H1 (cell line): ENCODE measurements around the gene PI4KB. TPM values are rescaled to one million over a fixed set of nuclear protein-coding genes. Genes with fewer than 3 reads are reported as not detected.
A peak's percentile ranks its signal among the peaks of the same experiment; 100 is the strongest.

Experiments used
- CTCF ChIA-PET: fragments of 300-600 bp; sonication (Branson Sonifier 250); formaldehyde crosslinking; loops from one replicate; lab custom pipeline; 2021; ENCODE audit not compliant: partially characterized antibody; lab: Charles Lee
- POLR2A ChIA-PET: fragments of 300-600 bp; sonication (Branson Sonifier 250); formaldehyde crosslinking; loops from one replicate; lab custom pipeline; 2021; ENCODE audit warnings: inconsistent platforms; ENCODE audit not compliant: partially characterized antibody; lab: Charles Lee
- DNase-seq, 2 experiments: peaks; one replicate each; pipeline versions ENCODE4 v3.0.0 to v3.0.0-alpha.2; 2010 to 2022; ENCODE audit warnings: low spot score in 2 of 2, low read depth in 1 of 2, mixed read lengths in 1 of 2
- FAIRE-seq: peaks from 2 replicates; lab custom pipeline; 2011; peaks lifted over from hg19 to GRCh38; lab: Jason Lieb, UNC
- H2AFZ ChIP-seq: 2 replicates; pipeline ENCODE4 v1.8.1; 2012; ENCODE audit warnings: low read length, inconsistent platforms
- H2AK5ac ChIP-seq: 2 replicates; pipeline ENCODE4 v1.6.1; 2013; ENCODE audit warnings: low read depth, low read length
- H2BK120ac ChIP-seq: replicated peaks from 2 replicates; pipeline ENCODE3; 2013; ENCODE audit warnings: low read depth, low read length, inconsistent platforms
- H2BK12ac ChIP-seq: 2 replicates; pipeline ENCODE4 v1.6.1; 2013; ENCODE audit warnings: low read depth, low read length
- H2BK15ac ChIP-seq: 2 replicates; pipeline ENCODE4 v1.6.1; 2013; ENCODE audit warnings: low read length
- H2BK20ac ChIP-seq: 2 replicates; pipeline ENCODE4 v1.6.1; 2013; ENCODE audit warnings: low read length
- H2BK5ac ChIP-seq: 2 replicates; pipeline ENCODE4 v1.6.1; 2013; ENCODE audit warnings: low read depth, low read length
- H3K14ac ChIP-seq: 2 replicates; pipeline ENCODE4 v1.6.1; 2013; ENCODE audit warnings: inconsistent platforms; ENCODE audit not compliant: insufficient read length
- H3K18ac ChIP-seq: 2 replicates; pipeline ENCODE4 v1.6.1; 2013; ENCODE audit warnings: low read length; ENCODE audit errors: extremely low read depth
- H3K23ac ChIP-seq: 2 replicates; pipeline ENCODE4 v1.6.1; 2013; ENCODE audit warnings: inconsistent platforms; ENCODE audit not compliant: insufficient read length
- H3K23me2 ChIP-seq: 2 replicates; pipeline ENCODE4 v1.6.1; 2013; ENCODE audit warnings: low read depth, low read length
- H3K27ac ChIP-seq: 2 replicates; pipeline ENCODE4 v1.6.1; 2011; ENCODE audit warnings: low read depth, low read length, inconsistent platforms
- H3K27me3 ChIP-seq, 4 experiments: replicated peaks in 1 of 4; 1 replicate in 1 of 4; 2 replicates in 3 of 4; pipeline versions ENCODE4 v1.6.1 to v1.8.1; 2011 to 2013; ENCODE audit warnings: low read length in 3 of 4, mild to moderate bottlenecking in 3 of 4, inconsistent platforms in 2 of 4, mixed read lengths in 2 of 4, moderate library complexity in 1 of 4; ENCODE audit not compliant: control insufficient read depth in 3 of 4, insufficient read depth in 3 of 4; ENCODE audit errors: extremely low read depth in 1 of 4
- H3K36me3 ChIP-seq, 4 experiments: 2 replicates each; pipeline versions ENCODE4 v1.6.1 to v1.8.1; 2011 to 2013; ENCODE audit warnings: mild to moderate bottlenecking in 4 of 4, low read length in 3 of 4, moderate library complexity in 2 of 4, control low read depth in 1 of 4, inconsistent platforms in 1 of 4; ENCODE audit not compliant: insufficient read depth in 4 of 4, control insufficient read depth in 2 of 4
- H3K4ac ChIP-seq: replicated peaks from 2 replicates; pipeline ENCODE3; 2013; ENCODE audit warnings: low read length, low read depth, mixed read lengths, inconsistent platforms; ENCODE audit not compliant: insufficient read length
- H3K4me1 ChIP-seq, 4 experiments: replicated peaks in 1 of 4; 1 replicate in 1 of 4; 2 replicates in 3 of 4; pipeline versions ENCODE4 v1.6.1 to v1.8.1; 2011 to 2013; ENCODE audit warnings: low read length in 3 of 4, inconsistent platforms in 2 of 4, mixed read lengths in 1 of 4; ENCODE audit not compliant: insufficient read depth in 4 of 4, control insufficient read depth in 3 of 4
- H3K4me2 ChIP-seq, 2 experiments: 2 replicates each; pipeline versions ENCODE4 v1.6.1 to v1.8.1; 2011 to 2013; ENCODE audit warnings: low read depth in 2 of 2, low read length in 2 of 2, control low read depth in 1 of 2, inconsistent platforms in 1 of 2, mild to moderate bottlenecking in 1 of 2; ENCODE audit not compliant: insufficient read depth in 1 of 2
- H3K4me3 ChIP-seq, 4 experiments: fragments of 200-600, 300-600 bp in 1 of 4; sonication (generic), shearing (Covaris generic), sonication (Bioruptor Twin) in 1 of 4; 2 replicates each; pipeline versions ENCODE4 v1.5.1 to v1.8.1; 2011 to 2016; ENCODE audit warnings: low read length in 4 of 4, low read depth in 3 of 4, control low read depth in 2 of 4, inconsistent platforms in 2 of 4, mild to moderate bottlenecking in 2 of 4, mixed read lengths in 1 of 4, moderate library complexity in 1 of 4; ENCODE audit not compliant: insufficient read depth in 2 of 4; ENCODE audit errors: extremely low read depth in 1 of 4
- H3K56ac ChIP-seq: replicated peaks from 2 replicates; pipeline ENCODE3; 2013; ENCODE audit warnings: low read depth, mild to moderate bottlenecking, mixed read lengths, low read length, inconsistent platforms; ENCODE audit not compliant: insufficient read length
- H3K79me1 ChIP-seq: 2 replicates; pipeline ENCODE4 v1.6.1; 2013; ENCODE audit warnings: low read depth, low read length, control low read depth
- H3K79me2 ChIP-seq, 2 experiments: 2 replicates each; pipeline versions ENCODE4 v1.6.1 to v1.8.1; 2012 to 2013; ENCODE audit warnings: low read length in 2 of 2, mild to moderate bottlenecking in 2 of 2, inconsistent platforms in 1 of 2; ENCODE audit not compliant: insufficient read depth in 2 of 2, control insufficient read depth in 1 of 2
- H3K9ac ChIP-seq, 4 experiments: replicated peaks in 1 of 4; 1 replicate in 1 of 4; 2 replicates in 3 of 4; pipeline versions ENCODE4 v1.6.1 to v1.8.1; 2011 to 2013; ENCODE audit warnings: low read depth in 3 of 4, low read length in 3 of 4, control low read depth in 2 of 4, mild to moderate bottlenecking in 2 of 4, moderate library complexity in 2 of 4, inconsistent platforms in 1 of 4; ENCODE audit errors: extremely low read depth in 1 of 4
- H3K9me3 ChIP-seq, 2 experiments: 2 replicates each; pipeline versions ENCODE4 v1.6.1 to v1.8.1; 2012 to 2013; ENCODE audit warnings: mild to moderate bottlenecking in 2 of 2, moderate library complexity in 2 of 2, control low read depth in 1 of 2, inconsistent platforms in 1 of 2, low read depth in 1 of 2, low read length in 1 of 2, mixed read lengths in 1 of 2; ENCODE audit not compliant: insufficient read depth in 2 of 2
- H4K20me1 ChIP-seq, 2 experiments: replicated peaks in 1 of 2; 2 replicates each; pipeline versions ENCODE3 to v1.8.1; 2011 to 2013; ENCODE audit warnings: inconsistent platforms in 2 of 2, low read length in 2 of 2, mild to moderate bottlenecking in 1 of 2; ENCODE audit not compliant: insufficient read depth in 2 of 2, control insufficient read depth in 1 of 2
- H4K5ac ChIP-seq: 2 replicates; pipeline ENCODE4 v1.6.1; 2013; ENCODE audit warnings: low read length, low read depth, mixed read lengths, inconsistent platforms; ENCODE audit not compliant: insufficient read length
- H4K8ac ChIP-seq: 2 replicates; pipeline ENCODE4 v1.8.0; 2013; ENCODE audit warnings: mild to moderate bottlenecking, moderate library complexity, low read length, inconsistent platforms; ENCODE audit not compliant: insufficient read depth; ENCODE audit errors: extremely low read depth
- H4K91ac ChIP-seq: replicated peaks from 2 replicates; pipeline ENCODE3; 2013; ENCODE audit warnings: low read length, mixed read lengths, inconsistent platforms; ENCODE audit not compliant: insufficient read length
- FOSL1 ChIP-seq: IDR thresholded peaks from 2 replicates; pipeline ENCODE4 v1.6.1; 2011; ENCODE audit warnings: mild to moderate bottlenecking, low read depth, low read length, moderate library complexity; ENCODE audit not compliant: insufficient read depth
- NANOG ChIP-seq: IDR thresholded peaks from 2 replicates; pipeline ENCODE4 v1.6.1; 2011; ENCODE audit warnings: low read length, low read depth, mild to moderate bottlenecking, inconsistent platforms; ENCODE audit not compliant: insufficient read depth, poor library complexity, severe bottlenecking
- RXRA ChIP-seq: IDR thresholded peaks from 2 replicates; pipeline ENCODE4 v1.6.1; 2011; ENCODE audit warnings: low read depth, mild to moderate bottlenecking, low read length, moderate library complexity; ENCODE audit not compliant: insufficient read depth
- WGBS, 2 experiments: shearing (Covaris generic) in 1 of 2; methylation state at CpG; one replicate each; pipeline versions ENCODE4 v1.1.6 to v1.1.7; 2013 to 2015; ENCODE audit warnings: low lambda C conversion rate in 2 of 2, mixed read lengths in 2 of 2, inconsistent platforms in 1 of 2, low coverage in 1 of 2, missing lambda C conversion rate in 1 of 2; ENCODE audit not compliant: insufficient replicate concordance in 2 of 2, insufficient coverage in 1 of 2, insufficient read length in 1 of 2; ENCODE audit errors: extremely low coverage in 1 of 2, missing lambda C conversion rate in 1 of 2; 5-methylcytosine and 5-hydroxymethylcytosine counted together
- polyA plus RNA-seq, 7 experiments: library from polyadenylated mRNA; depleted of rRNA in 3 of 7; stranded (reverse) in 5 of 7; unstranded in 2 of 7; fragments of >200 nt in 5 of 7; fragments of 200-250 nt in 2 of 7; gene quantifications; 1 replicate in 5 of 7; 2 replicates in 1 of 7; 4 replicates in 1 of 7; pipeline versions ENCODE4 v1.2.1 to v1.2.3, GENCODE V29; 2011 to 2013; ENCODE audit warnings: missing spikeins in 2 of 7, mixed read lengths in 2 of 7
- total RNA-seq: library from RNA; stranded (reverse); fragmentation: NEBNext Ultra II Directional; extraction: Animal tissue kit (Norgen Biotek cat#: 25700); gene quantifications from 2 replicates; pipeline ENCODE4 v1.2.1, GENCODE V29; 2021

The PI4KB gene
- total and polyA plus RNA-seq, 2 of the 8 experiments (the other 6 are each of a cell fraction or from before 2014, with no cell fraction given) = 30.1 to 37.1 TPM

- ChIA-PET POLR2A (interaction anchor here (1.0 to 5.9 kb wide), 17 partner anchors 8 to 213 kb away, joined by 3 to 46 read pairs (median 10); partner anchors contain the start of genes PSMB4, RFX5, SELENBP1 and TUFT1), CTCF (interaction anchor here (0.7 to 11.1 kb wide), 9 partner anchors 14 to 79 kb away, joined by 3 to 79 read pairs (median 10); no protein-coding TSS in a partner anchor)
- H3K23ac ChIP-seq = no peak overlapping the region
- H4K8ac ChIP-seq = no peak overlapping the region
- no peaks in the 10 kb centered on the region for H3K9me3 ChIP-seq
- H4K5ac ChIP-seq = no peak overlapping the region
- no peaks in the 10 kb centered on the region for H4K20me1 ChIP-seq
- no peak overlapping the region for H2BK15ac ChIP-seq
- H4K91ac ChIP-seq = no peak overlapping the region
- no peak for TF ChIP-seq RXRA
- TF ChIP-seq NANOG = no peak
- no peak for TF ChIP-seq FOSL1
- 88% methylated on average over 5 of the region's 5 CpGs; no CpG with 5 or more reads in 1 of the 2 experiments for WGBS, 2 experiments
- no peak overlapping the region for H2BK20ac ChIP-seq
- H3K27me3 ChIP-seq = no peaks in the 10 kb centered on the region
- peak overlapping the region; percentile 82 to 88; a peak in 3 of 4 replicates for H3K4me2 ChIP-seq
- H3K79me1 ChIP-seq = 0 out of 2 replicates have a peak, but pooled peaks cover 2% of the 10 kb centered on the region
- H3K36me3 ChIP-seq = peaks cover 3 to 7% (median 4%) of the 10 kb centered on the region in 4 experiments; a peak in 5 of 8 replicates
- FAIRE-seq (no peak), DNase-seq (no peak)
- H3K9ac ChIP-seq = peak overlapping the region in 1 of 4 experiments; percentile 81; a peak in 1 of 7 replicates
- H3K18ac ChIP-seq = no peak overlapping the region
- no peak overlapping the region for H3K14ac ChIP-seq
- peaks cover 13% of the 10 kb centered on the region for H3K23me2 ChIP-seq
- peaks cover 2 to 8% (median 5%) of the 10 kb centered on the region in 4 experiments; a peak in 5 of 7 replicates for H3K4me1 ChIP-seq
- no peak overlapping the region for H2AFZ ChIP-seq
- no peak overlapping the region for H3K4ac ChIP-seq
- H2BK5ac ChIP-seq = no peak overlapping the region
- H3K4me3 ChIP-seq = peak overlapping the region in 3 of 4 experiments; percentile 8 to 83 (median 75); a peak in 5 of 8 replicates
- peaks cover 0 to 16% of the 10 kb centered on the region in 2 experiments; a peak in 3 of 4 replicates for H3K79me2 ChIP-seq
- no peak overlapping the region for H2AK5ac ChIP-seq
- H2BK12ac ChIP-seq = no peak overlapping the region
- H2BK120ac ChIP-seq = no peak overlapping the region
- no peak overlapping the region for H3K27ac ChIP-seq
- no peak overlapping the region for H3K56ac ChIP-seq
Measured at GRCh38 chr1:151325646-151326429, 1.4 kb downstream of the PI4KB start.
